GM12891 (cell line): ENCODE measurements around the gene C1orf53. TPM values are rescaled to one million over a fixed set of nuclear protein-coding genes. Genes with fewer than 3 reads are reported as not detected.
A peak's percentile ranks its signal among the peaks of the same experiment; 100 is the strongest.
"Not testable (repeated sequence)": the region's sequence is repeated elsewhere in the genome, so short reads cannot be mapped to it uniquely, and the experiment has no call there.

Experiments used
- DNase-seq: peaks from one replicate; pipeline ENCODE4 v3.0.0; 2011; ENCODE audit warnings: low spot score; ENCODE audit not compliant: insufficient read length
- FAIRE-seq: peaks from 2 replicates; lab custom pipeline; 2011; peaks lifted over from hg19 to GRCh38; lab: Jason Lieb, UNC
- PAX5 ChIP-seq: IDR thresholded peaks from 2 replicates; pipeline ENCODE4 v1.6.1; 2011; ENCODE audit warnings: low read length, moderate library complexity, mild to moderate bottlenecking; ENCODE audit not compliant: insufficient read depth, severe bottlenecking
- POLR2A ChIP-seq: IDR thresholded peaks from 2 replicates; pipeline ENCODE4 v1.6.1; 2011; ENCODE audit warnings: low read depth, low read length, control low read depth
- POLR2AphosphoS5 ChIP-seq: IDR thresholded peaks from 2 replicates; pipeline ENCODE4 v1.6.1; 2011; ENCODE audit warnings: low read depth, low read length, control low read depth
- POU2F2 ChIP-seq: IDR thresholded peaks from 2 replicates; pipeline ENCODE4 v1.6.1; 2011; ENCODE audit warnings: low read depth, mild to moderate bottlenecking, control low read depth, low read length, moderate library complexity
- SPI1 ChIP-seq: IDR thresholded peaks from 2 replicates; pipeline ENCODE4 v1.6.1; 2011; ENCODE audit warnings: low read depth, low read length, control low read depth
- TAF1 ChIP-seq: IDR thresholded peaks from 2 replicates; pipeline ENCODE4 v1.6.1; 2011; ENCODE audit warnings: low read depth, low read length, control low read depth
- polyA plus RNA-seq: library from polyadenylated mRNA; unstranded; fragments of >200 nt; gene quantifications from one replicate; pipeline ENCODE4 v1.2.1, GENCODE V29; 2012; ENCODE audit warnings: low read depth, missing spikeins, inconsistent platforms; ENCODE audit not compliant: missing spikeins

Gene C1orf53
- polyA plus RNA-seq, result 1.4 TPM

GRCh38 chr1:197902454-197903195 is at the start of gene C1orf53:
Gene C1orf53 (plus strand): TSS chr1:197902630. CDS start chr1:197902650, 20 bp downstream.
- peak; percentile 95 for FAIRE-seq
- TF ChIP-seq TAF1, result 0 out of 2 replicates have a peak, but pooled peaks have one; percentile 49
- TF ChIP-seq POLR2AphosphoS5, result peak; percentile 69; the same call in 1 of the 2 replicates
- TF ChIP-seq PAX5, result no peak
- peak; percentile 81 for DNase-seq

GRCh38 chr1:197855751-197856150 is 46.7 kb upstream of the C1orf53 start:
- not testable (repeated sequence) for DNase-seq, FAIRE-seq

- no peak for TF ChIP-seq PAX5
- TF ChIP-seq SPI1, result 0 out of 2 replicates have a peak, but pooled peaks have one; percentile 14
- FAIRE-seq (no peak), DNase-seq (no peak)
These were observed 45.0 kb upstream of the C1orf53 start for GRCh38 chr1:197857477-197857876.

- DNase-seq (no peak), FAIRE-seq (no peak)
- TF ChIP-seq TAF1, result no peak
- TF ChIP-seq POLR2A, result no peak
- no peak for TF ChIP-seq POU2F2
- TF ChIP-seq PAX5, result no peak
- no peak for TF ChIP-seq POLR2AphosphoS5
- no peak for TF ChIP-seq SPI1
These were observed 43.4 kb upstream of the C1orf53 start for GRCh38 chr1:197859024-197859423.

GRCh38 chr1:197862221-197862620 is 40.2 kb upstream of the C1orf53 start:
- DNase-seq (no peak), FAIRE-seq (no peak)
- TF ChIP-seq POLR2A (no peak), SPI1 (no peak), PAX5 (no peak), POLR2AphosphoS5 (no peak), POU2F2 (no peak), TAF1 (no peak)

GRCh38 chr1:197862671-197863070 is 39.8 kb upstream of the C1orf53 start:
- TF ChIP-seq SPI1, result no peak
- TF ChIP-seq POU2F2, result no peak
- TF ChIP-seq POLR2A, result no peak
- no peak for TF ChIP-seq TAF1
- no peak for TF ChIP-seq POLR2AphosphoS5
- TF ChIP-seq PAX5, result no peak
- DNase-seq, result no peak
- FAIRE-seq, result no peak

- TF ChIP-seq POU2F2 (no peak), POLR2AphosphoS5 (no peak), PAX5 (no peak), SPI1 (no peak), TAF1 (no peak), POLR2A (no peak)
- FAIRE-seq, result no peak
- no peak for DNase-seq
These were observed 36.6 kb upstream of the C1orf53 start for GRCh38 chr1:197865809-197866208.

- peak; percentile 88 for FAIRE-seq
- peak; percentile 15 for DNase-seq
- TF ChIP-seq POLR2AphosphoS5 (no peak), PAX5 (no peak), POU2F2 (no peak), SPI1 (no peak), TAF1 (no peak), POLR2A (no peak)
These were observed 33.5 kb upstream of the C1orf53 start for GRCh38 chr1:197868751-197869489.

GRCh38 chr1:197869490-197870077 is 32.8 kb upstream of the C1orf53 start:
- no peak for TF ChIP-seq SPI1
- FAIRE-seq (no peak), DNase-seq (no peak)

- FAIRE-seq (no peak), DNase-seq (no peak)
- TF ChIP-seq POLR2A, result no peak
- TF ChIP-seq POU2F2, result no peak
- TF ChIP-seq TAF1, result no peak
- TF ChIP-seq SPI1, result no peak
- TF ChIP-seq POLR2AphosphoS5, result no peak
- no peak for TF ChIP-seq PAX5
These were observed 25.5 kb upstream of the C1orf53 start for GRCh38 chr1:197876894-197877293.
